SH-SY5Y (cell line): ENCODE results near the gene GARRE1.

Source experiments
- GATA2 ChIP-seq: IDR thresholded peaks from 2 replicates; pipeline ENCODE4 v1.6.1; 2011; ENCODE audit warnings: mild to moderate bottlenecking, low read depth, low read length
- GATA3 ChIP-seq: IDR thresholded peaks from 2 replicates; pipeline ENCODE4 v1.6.1; 2011; ENCODE audit warnings: low read depth, mild to moderate bottlenecking, low read length, moderate library complexity

DNA sequence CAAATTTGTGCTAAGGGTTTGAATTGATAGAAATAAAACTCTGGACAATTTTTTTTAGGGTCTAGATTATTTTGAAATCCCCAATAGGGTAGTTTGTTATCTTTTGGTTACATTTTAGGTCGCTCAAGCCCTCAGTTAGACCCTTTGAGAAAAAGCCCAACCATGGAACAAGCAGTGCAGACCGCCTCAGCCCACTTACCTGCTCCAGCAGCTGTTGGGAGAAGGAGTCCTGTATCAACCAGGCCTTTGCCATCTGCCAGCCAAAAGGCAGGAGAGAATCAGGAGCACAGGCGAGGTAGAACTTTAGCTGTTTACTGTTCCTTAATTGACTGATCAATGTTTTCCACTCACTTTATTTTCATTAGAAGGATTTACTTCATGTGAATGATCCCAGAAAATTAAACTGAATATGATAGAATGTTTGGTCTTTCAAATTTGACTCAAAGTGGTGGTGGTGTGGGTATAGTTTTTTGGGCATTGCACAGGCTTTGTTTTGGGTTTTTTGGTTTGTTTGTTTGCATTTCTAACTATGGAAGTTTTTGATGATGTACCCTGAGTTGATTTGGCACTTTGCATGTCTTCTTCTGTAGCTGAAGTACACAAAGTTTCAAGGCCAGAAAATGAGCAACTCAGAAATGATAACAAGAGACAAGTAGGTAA is 39.2 kb upstream of the GARRE1 start:
- TF ChIP-seq GATA2 (no peak), GATA3 (no peak)
